ENCODE data around the gene TSPAN13.

DNA sequence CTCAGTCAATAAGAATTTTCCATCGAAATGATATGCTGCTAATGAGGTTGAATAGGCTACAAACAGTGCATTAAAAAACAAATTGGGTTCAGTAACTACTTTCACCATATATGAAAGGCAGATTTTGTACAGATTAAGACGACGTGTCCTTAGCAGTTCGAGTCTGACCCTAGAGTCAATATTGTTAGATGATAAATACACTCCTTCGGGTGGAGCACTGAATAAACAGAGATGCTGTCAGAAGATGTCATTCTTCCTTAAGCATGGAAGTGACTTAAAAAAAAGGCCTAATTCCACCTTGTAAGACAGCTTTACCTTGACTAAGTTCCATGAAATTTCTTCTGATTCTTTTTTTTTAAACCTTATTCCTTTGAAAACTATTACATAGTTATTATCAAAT is 57.0 kb downstream of the TSPAN13 start:
- TF ChIP-seq, protein P1, sequence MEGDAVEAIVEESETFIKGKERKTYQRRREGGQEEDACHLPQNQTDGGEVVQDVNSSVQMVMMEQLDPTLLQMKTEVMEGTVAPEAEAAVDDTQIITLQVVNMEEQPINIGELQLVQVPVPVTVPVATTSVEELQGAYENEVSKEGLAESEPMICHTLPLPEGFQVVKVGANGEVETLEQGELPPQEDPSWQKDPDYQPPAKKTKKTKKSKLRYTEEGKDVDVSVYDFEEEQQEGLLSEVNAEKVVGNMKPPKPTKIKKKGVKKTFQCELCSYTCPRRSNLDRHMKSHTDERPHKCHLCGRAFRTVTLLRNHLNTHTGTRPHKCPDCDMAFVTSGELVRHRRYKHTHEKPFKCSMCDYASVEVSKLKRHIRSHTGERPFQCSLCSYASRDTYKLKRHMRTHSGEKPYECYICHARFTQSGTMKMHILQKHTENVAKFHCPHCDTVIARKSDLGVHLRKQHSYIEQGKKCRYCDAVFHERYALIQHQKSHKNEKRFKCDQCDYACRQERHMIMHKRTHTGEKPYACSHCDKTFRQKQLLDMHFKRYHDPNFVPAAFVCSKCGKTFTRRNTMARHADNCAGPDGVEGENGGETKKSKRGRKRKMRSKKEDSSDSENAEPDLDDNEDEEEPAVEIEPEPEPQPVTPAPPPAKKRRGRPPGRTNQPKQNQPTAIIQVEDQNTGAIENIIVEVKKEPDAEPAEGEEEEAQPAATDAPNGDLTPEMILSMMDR (IDR thresholded peaks at IDR 0.05; ENCODE audit: low read depth, low read length): no peak
- TF ChIP-seq POLR2A (IDR thresholded peaks at IDR 0.05; ENCODE audit: extremely low read depth, insufficient read length) (no peak), MYC (IDR thresholded peaks at IDR 0.05; ENCODE audit: low read depth, low read length) (no peak)
- TF ChIP-seq, protein P2, sequence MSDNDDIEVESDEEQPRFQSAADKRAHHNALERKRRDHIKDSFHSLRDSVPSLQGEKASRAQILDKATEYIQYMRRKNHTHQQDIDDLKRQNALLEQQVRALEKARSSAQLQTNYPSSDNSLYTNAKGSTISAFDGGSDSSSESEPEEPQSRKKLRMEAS (IDR thresholded peaks at IDR 0.05; ENCODE audit: low read depth, low read length): no peak

All from NB4 (cell line).